ENCODE results near the gene GATA2. TPM values are rescaled to one million over a fixed set of nuclear protein-coding genes. Genes with fewer than 3 reads are reported as not detected.

The GATA2 gene
- total RNA-seq, 1 donor from 2014 or later, result under 0.01 TPM

DNA sequence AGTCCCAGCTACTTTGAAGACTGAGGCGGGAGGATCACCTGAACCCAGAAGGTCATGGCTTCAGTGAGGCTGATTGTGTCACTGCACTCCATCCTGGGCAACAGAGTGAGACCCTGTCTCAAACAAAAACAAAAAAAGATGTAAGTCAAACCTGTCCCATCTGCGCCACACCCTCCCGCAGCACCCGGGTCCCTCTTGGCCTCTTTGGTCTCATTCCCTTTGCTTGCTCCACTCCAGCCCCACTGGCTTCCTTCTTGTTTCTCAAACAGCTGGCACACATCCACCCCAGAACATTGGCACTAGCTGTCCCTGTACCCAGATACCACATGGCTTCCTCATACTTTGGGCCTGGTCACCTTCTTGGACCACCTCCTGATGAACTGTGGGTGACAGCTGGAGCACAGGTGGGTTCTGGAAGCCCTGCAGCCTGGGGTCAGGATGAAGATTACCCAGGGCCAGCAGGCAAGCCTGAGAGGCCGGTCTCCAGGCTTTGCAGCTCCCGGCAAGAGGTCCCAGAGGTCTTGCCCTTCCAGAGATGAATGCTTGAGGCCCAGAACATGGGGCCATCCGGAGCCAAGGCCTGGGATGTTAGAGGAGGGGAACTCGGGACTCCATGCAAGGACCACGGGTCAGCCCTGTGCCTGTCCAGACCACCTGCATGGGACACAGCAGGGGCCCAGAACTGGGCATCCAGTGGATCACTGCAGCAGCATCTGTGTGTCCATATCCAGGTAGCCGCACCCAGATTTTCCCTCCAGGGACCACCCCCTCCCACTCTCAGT is 10.9 kb upstream of the GATA2 start:
- TF ChIP-seq, protein P1, sequence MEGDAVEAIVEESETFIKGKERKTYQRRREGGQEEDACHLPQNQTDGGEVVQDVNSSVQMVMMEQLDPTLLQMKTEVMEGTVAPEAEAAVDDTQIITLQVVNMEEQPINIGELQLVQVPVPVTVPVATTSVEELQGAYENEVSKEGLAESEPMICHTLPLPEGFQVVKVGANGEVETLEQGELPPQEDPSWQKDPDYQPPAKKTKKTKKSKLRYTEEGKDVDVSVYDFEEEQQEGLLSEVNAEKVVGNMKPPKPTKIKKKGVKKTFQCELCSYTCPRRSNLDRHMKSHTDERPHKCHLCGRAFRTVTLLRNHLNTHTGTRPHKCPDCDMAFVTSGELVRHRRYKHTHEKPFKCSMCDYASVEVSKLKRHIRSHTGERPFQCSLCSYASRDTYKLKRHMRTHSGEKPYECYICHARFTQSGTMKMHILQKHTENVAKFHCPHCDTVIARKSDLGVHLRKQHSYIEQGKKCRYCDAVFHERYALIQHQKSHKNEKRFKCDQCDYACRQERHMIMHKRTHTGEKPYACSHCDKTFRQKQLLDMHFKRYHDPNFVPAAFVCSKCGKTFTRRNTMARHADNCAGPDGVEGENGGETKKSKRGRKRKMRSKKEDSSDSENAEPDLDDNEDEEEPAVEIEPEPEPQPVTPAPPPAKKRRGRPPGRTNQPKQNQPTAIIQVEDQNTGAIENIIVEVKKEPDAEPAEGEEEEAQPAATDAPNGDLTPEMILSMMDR (IDR thresholded peaks at IDR 0.05; ENCODE audit: insufficient read depth, low read length, severe bottlenecking), result no peak
- FAIRE-seq (no peak), DNase-seq (ENCODE audit: low read depth) (no peak)
- no peaks in the 10 kb centered on the region for H3K36me3 ChIP-seq (ENCODE audit: control insufficient read depth, insufficient read depth, low read length)
- no peak overlapping the region for H3K4me3 ChIP-seq (ENCODE audit: low read depth, low read length)
- H3K27me3 ChIP-seq (ENCODE audit: control insufficient read depth, insufficient read depth, low read length), result peaks cover 2% of the 10 kb centered on the region

DNA sequence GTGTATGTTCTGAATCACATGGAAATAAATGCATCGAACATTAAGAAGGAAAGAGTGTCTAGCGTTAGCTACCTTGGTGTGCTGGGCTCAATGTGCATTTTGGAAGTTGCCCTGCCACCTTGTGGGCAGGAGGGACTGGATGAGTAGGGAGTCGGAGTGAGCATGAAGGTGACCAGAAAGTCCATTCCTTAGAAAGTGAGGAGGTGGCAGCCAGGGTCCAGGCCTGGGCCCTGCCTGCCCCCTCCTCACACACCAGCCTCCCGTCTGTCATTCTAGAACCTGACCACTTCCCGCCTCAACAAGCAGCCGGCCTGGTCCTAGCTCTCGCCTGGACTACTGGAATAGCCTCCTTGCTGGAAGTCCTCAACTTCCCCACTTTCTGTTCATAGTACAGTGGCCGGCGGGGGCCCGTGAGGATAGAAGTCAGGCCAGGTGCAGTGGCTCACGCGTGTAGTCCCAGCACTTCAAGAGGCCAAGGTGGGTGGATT is 10.2 kb upstream of the GATA2 start:
- TF ChIP-seq, protein P1 (IDR thresholded peaks at IDR 0.05; ENCODE audit: insufficient read depth, low read length, severe bottlenecking), result peak; percentile 39
- DNase-seq (ENCODE audit: low read depth), result no peak
- no peak overlapping the region for H3K4me3 ChIP-seq (ENCODE audit: low read depth, low read length)
- FAIRE-seq, result no peak
- no peaks in the 10 kb centered on the region for H3K36me3 ChIP-seq (ENCODE audit: control insufficient read depth, insufficient read depth, low read length)
- peaks cover 2% of the 10 kb centered on the region for H3K27me3 ChIP-seq (ENCODE audit: control insufficient read depth, insufficient read depth, low read length)

DNA sequence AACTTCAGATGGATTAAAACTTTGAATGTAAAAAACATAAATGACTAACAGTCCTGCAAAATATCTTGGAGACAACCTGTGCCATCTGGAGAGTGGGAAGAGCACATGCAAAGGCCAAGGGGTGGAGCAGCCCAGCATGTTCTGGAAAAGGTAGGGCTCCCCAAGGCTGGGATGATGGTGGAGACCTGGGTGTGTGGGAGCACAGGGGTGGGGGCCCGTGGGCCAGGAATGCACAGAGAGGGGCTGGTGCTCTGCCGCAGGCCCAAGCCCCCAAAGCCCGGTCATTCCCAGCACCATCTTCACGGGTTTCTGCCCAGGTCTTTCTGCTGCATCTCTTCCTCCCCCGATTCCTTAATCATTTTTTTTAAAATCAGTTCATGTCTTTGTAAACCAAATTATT is 9.7 kb upstream of the GATA2 start:
- no peak overlapping the region for H3K4me3 ChIP-seq (ENCODE audit: low read depth, low read length)
- no peaks in the 10 kb centered on the region for H3K36me3 ChIP-seq (ENCODE audit: control insufficient read depth, insufficient read depth, low read length)
- peaks cover 2% of the 10 kb centered on the region for H3K27me3 ChIP-seq (ENCODE audit: control insufficient read depth, insufficient read depth, low read length)
- FAIRE-seq (no peak), DNase-seq (ENCODE audit: low read depth) (no peak)
- TF ChIP-seq, protein P1 (IDR thresholded peaks at IDR 0.05; ENCODE audit: insufficient read depth, low read length, severe bottlenecking), result no peak

DNA sequence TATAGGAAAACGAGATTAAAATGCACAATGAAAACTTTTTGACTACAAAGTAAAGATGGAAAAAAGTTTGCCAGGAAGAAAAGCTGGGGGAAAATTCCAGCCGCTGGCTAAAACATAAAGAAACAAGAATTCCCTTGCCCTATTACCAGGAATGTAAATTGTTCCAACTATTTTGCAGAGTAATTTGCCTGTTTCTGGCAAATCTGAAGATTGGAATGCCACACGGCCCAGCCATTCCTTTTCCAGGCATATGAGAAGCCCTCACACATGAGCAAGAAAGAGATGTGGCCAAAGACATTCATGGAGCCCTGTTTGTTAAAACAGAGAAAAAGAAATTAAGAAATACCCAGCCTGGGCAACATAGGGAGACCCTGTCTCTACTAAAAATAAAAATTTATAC is 8.4 kb upstream of the GATA2 start:
- Histone ChIP-seq H3K27me3 (ENCODE audit: control insufficient read depth, insufficient read depth, low read length) (peaks cover 12% of the 10 kb centered on the region), H3K4me3 (ENCODE audit: low read depth, low read length) (no peak overlapping the region), H3K36me3 (ENCODE audit: control insufficient read depth, insufficient read depth, low read length) (no peaks in the 10 kb centered on the region)
- DNase-seq (ENCODE audit: low read depth), result no peak
- no peak for FAIRE-seq
- TF ChIP-seq, protein P1 (IDR thresholded peaks at IDR 0.05; ENCODE audit: insufficient read depth, low read length, severe bottlenecking), result no peak

DNA sequence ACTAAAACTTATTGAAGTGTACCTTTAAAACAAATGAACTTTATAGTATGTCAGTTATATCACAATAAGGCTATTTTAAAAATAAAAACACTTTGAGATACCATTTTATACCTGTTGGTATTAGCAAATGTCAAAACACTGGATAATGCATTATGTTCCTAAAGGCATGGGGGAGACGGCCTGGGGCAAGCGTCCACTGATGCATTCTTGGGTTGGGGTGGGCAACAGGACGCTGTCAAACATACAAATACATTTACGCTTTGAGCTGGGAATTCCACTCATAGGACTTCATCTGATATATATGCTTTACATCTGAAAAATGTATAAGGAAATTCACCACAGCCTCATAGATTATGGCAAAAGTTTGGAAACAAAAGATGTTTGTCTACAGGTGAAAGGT is 7.6 kb upstream of the GATA2 start:
- Histone ChIP-seq H3K27me3 (ENCODE audit: control insufficient read depth, insufficient read depth, low read length) (peaks cover 17% of the 10 kb centered on the region), H3K4me3 (ENCODE audit: low read depth, low read length) (no peak overlapping the region), H3K36me3 (ENCODE audit: control insufficient read depth, insufficient read depth, low read length) (no peaks in the 10 kb centered on the region)
- DNase-seq (ENCODE audit: low read depth) (no peak), FAIRE-seq (no peak)
- TF ChIP-seq, protein P1 (IDR thresholded peaks at IDR 0.05; ENCODE audit: insufficient read depth, low read length, severe bottlenecking), result no peak

All from bronchial epithelial cell (primary cell).